ENCODE measurements around the gene PITPNM1.

- TF ChIP-seq, protein P1, sequence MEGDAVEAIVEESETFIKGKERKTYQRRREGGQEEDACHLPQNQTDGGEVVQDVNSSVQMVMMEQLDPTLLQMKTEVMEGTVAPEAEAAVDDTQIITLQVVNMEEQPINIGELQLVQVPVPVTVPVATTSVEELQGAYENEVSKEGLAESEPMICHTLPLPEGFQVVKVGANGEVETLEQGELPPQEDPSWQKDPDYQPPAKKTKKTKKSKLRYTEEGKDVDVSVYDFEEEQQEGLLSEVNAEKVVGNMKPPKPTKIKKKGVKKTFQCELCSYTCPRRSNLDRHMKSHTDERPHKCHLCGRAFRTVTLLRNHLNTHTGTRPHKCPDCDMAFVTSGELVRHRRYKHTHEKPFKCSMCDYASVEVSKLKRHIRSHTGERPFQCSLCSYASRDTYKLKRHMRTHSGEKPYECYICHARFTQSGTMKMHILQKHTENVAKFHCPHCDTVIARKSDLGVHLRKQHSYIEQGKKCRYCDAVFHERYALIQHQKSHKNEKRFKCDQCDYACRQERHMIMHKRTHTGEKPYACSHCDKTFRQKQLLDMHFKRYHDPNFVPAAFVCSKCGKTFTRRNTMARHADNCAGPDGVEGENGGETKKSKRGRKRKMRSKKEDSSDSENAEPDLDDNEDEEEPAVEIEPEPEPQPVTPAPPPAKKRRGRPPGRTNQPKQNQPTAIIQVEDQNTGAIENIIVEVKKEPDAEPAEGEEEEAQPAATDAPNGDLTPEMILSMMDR (conservative IDR thresholded peaks at IDR 0.05; ENCODE audit: low read depth, low read length), result peak; percentile 47; the same call in 1 of the 2 replicates
- TF ChIP-seq EZH2 (IDR thresholded peaks at IDR 0.05; ENCODE audit: low read length, unreplicated experiment), result no peak
These were observed 1.4 kb upstream of the PITPNM1 start for GRCh38 chr11:67506426-67507051.
